HepG2 (cell line): ENCODE measurements around the gene AUP1. TPM values are rescaled to one million over a fixed set of nuclear protein-coding genes. Genes with fewer than 3 reads are reported as not detected.
"Not testable (repeated sequence)": the region's sequence is repeated elsewhere in the genome, so short reads cannot be mapped to it uniquely, and the experiment has no call there.

Experiments
- ATAC-seq: fragments of 200-7000 bp; cut with Tn5 transposase; 3 replicates; pipeline ENCODE4 v1.9.1; 2020; ENCODE audit warnings: mild to moderate bottlenecking, moderate library complexity
- BruUV-seq: library from RNA; stranded (reverse); fragments of 400-500 nt; replicated peaks from 2 replicates; lab custom pipeline; 2021; lab: Mats Ljungman, UMichigan
- CTCF ChIA-PET: fragments of 300-600 bp; formaldehyde crosslinking; extraction: SDS; loops from one replicate; lab custom pipeline; 2021; ENCODE audit warnings: low total read pairs, inconsistent platforms, low intra/inter-chr PET ratio; lab: Yijun Ruan, JAX
- POLR2A ChIA-PET: fragments of 350-600 bp; sonication (Branson Sonifier 250); formaldehyde crosslinking; loops from one replicate; lab custom pipeline; 2020; ENCODE audit warnings: antibody characterized with exemption, inconsistent platforms; lab: Yijun Ruan, JAX
- DNase-seq: peaks from one replicate; pipeline ENCODE4 v3.0.0-alpha.2; 2015; ENCODE audit warnings: low spot score
- FAIRE-seq: peaks from 3 replicates; lab custom pipeline; 2011; peaks lifted over from hg19 to GRCh38; lab: Jason Lieb, UNC
- H2AFZ ChIP-seq: one replicate; pipeline ENCODE4 v1.6.1; 2011; ENCODE audit warnings: low read length, inconsistent platforms
- H3K27ac ChIP-seq: fragments of 300-600 bp; 3 replicates; pipeline ENCODE4 v1.8.0; 2011; ENCODE audit warnings: mixed run types, mild to moderate bottlenecking, mixed read lengths, low read length, inconsistent platforms; ENCODE audit not compliant: insufficient read depth; ENCODE audit errors: extremely low read length
- H3K27me3 ChIP-seq, 2 experiments: fragments of 200-600 bp in 1 of 2; 2 replicates in 1 of 2; 3 replicates in 1 of 2; pipeline versions ENCODE4 v1.6.0 to v1.8.0; 2011; ENCODE audit warnings: low read length in 2 of 2, mild to moderate bottlenecking in 2 of 2, moderate library complexity in 2 of 2, inconsistent platforms in 1 of 2; ENCODE audit not compliant: insufficient read depth in 2 of 2, control insufficient read depth in 1 of 2
- H3K36me3 ChIP-seq, 2 experiments: fragments of 200-600 bp in 1 of 2; replicated peaks in 1 of 2; 2 replicates in 1 of 2; 3 replicates in 1 of 2; pipeline versions ENCODE4 v1.5.1 to v1.8.0; 2011; ENCODE audit warnings: low read length in 2 of 2, inconsistent platforms in 1 of 2; ENCODE audit not compliant: insufficient read depth in 2 of 2, control insufficient read depth in 1 of 2
- H3K4me1 ChIP-seq: 2 replicates; pipeline ENCODE4 v1.5.1; 2012; ENCODE audit warnings: low read length, inconsistent platforms; ENCODE audit not compliant: insufficient read depth
- H3K4me2 ChIP-seq: 2 replicates; pipeline ENCODE4 v1.6.0; 2011; ENCODE audit warnings: low read depth, low read length, inconsistent platforms
- H3K4me3 ChIP-seq, 3 experiments: fragments of 200-600 bp in 1 of 3; sonication (generic), shearing (Covaris generic) in 1 of 3; replicated peaks in 1 of 3; 2 replicates each; pipeline ENCODE4 v1.5.1; 2011 to 2016; ENCODE audit warnings: low read length in 3 of 3, inconsistent platforms in 2 of 3, low read depth in 2 of 3, mild to moderate bottlenecking in 2 of 3, control low read depth in 1 of 3, mixed read lengths in 1 of 3; ENCODE audit not compliant: insufficient read depth in 1 of 3
- H3K79me2 ChIP-seq: one replicate; pipeline ENCODE4 v1.6.1; 2011; ENCODE audit warnings: low read length, inconsistent platforms; ENCODE audit not compliant: insufficient read depth
- H3K9ac ChIP-seq: 2 replicates; pipeline ENCODE4 v1.6.0; 2011; ENCODE audit warnings: mild to moderate bottlenecking, low read depth, low read length, inconsistent platforms; ENCODE audit not compliant: insufficient read depth
- H3K9me3 ChIP-seq: 2 replicates; pipeline ENCODE4 v1.5.1; 2012; ENCODE audit warnings: mild to moderate bottlenecking, low read length
- H4K20me1 ChIP-seq: 2 replicates; pipeline ENCODE4 v1.6.0; 2011; ENCODE audit warnings: inconsistent platforms, mild to moderate bottlenecking, low read length, moderate library complexity; ENCODE audit not compliant: insufficient read depth
- FOSL2 ChIP-seq: sonication (generic); formaldehyde crosslinking; IDR thresholded peaks from 2 replicates; pipeline ENCODE4 v1.4.0; 2020; ENCODE audit warnings: missing genetic modification reagents
- WGBS: methylation state at CpG from one replicate; pipeline ENCODE4 v1.1.6; 2017; ENCODE audit warnings: low lambda C conversion rate; 5-methylcytosine and 5-hydroxymethylcytosine counted together
- in situ Hi-C: cut with HindIII; loops from 2 replicates; pipeline ENCODE4 v1.10.0; 2017; ENCODE audit warnings: low pct_unique_long_range_greater_than_20kb; ENCODE audit not compliant: extremely low pct_ligation_motif_present
- intact Hi-C: fragments of 100-400 bp; cut with micrococcal nuclease; formaldehyde crosslinking; loops from one replicate; pipeline ENCODE4 v1.10.0; 2022; ENCODE audit not compliant: unreplicated experiment
- polyA plus RNA-seq, 8 experiments: library from polyadenylated mRNA; depleted of rRNA in 3 of 8; stranded (reverse) in 7 of 8; unstranded in 1 of 8; fragments of >200 nt; fragmentation: Illumina TruSeq in 4 of 8; extraction: Trizol in 4 of 8; gene quantifications; 2 replicates each; pipeline versions ENCODE4 v1.2.1 to v1.2.3, GENCODE V29; 2011 to 2016; ENCODE audit warnings: low read depth in 4 of 8, missing spikeins in 1 of 8, mixed read lengths in 1 of 8; ENCODE audit not compliant: insufficient read depth in 1 of 8
- total RNA-seq, 5 experiments: library from RNA; depleted of rRNA; stranded (reverse); fragments of >200 nt; fragmentation: Illumina TruSeq; extraction: Trizol; gene quantifications; 2 replicates each; pipeline ENCODE4 v1.2.3, GENCODE V29; 2016; ENCODE audit warnings: low read depth in 1 of 5
- TF ChIP-seq, protein P1 (sequence below): sonication (generic); formaldehyde crosslinking; IDR thresholded peaks from 2 replicates; pipeline ENCODE4 v1.4.0; 2020; ENCODE audit warnings: low read depth, mild to moderate bottlenecking, missing genetic modification reagents

The AUP1 gene
- total and polyA plus RNA-seq, 2 of the 13 experiments (the other 11 are each of a cell fraction or from before 2014, with no cell fraction given): 174 to 267 TPM

GRCh38 chr2:74562126-74562775 is 32.7 kb upstream of the AUP1 start:
- Histone ChIP-seq H3K27ac (no peak overlapping the region), H3K4me2 (no peak overlapping the region), H3K79me2 (no peaks in the 10 kb centered on the region), H3K27me3 (peaks cover 4 to 61% of the 10 kb centered on the region in 2 experiments; a peak in 4 of 5 replicates), H3K9me3 (no peaks in the 10 kb centered on the region), H2AFZ (no peak overlapping the region), H3K36me3 (no peaks in the 10 kb centered on the region), H4K20me1 (no peaks in the 10 kb centered on the region), H3K4me3 (no peak overlapping the region), H3K9ac (no peak overlapping the region), H3K4me1 (peaks cover 13% of the 10 kb centered on the region; the same call in 1 of the 2 replicates)
- ATAC-seq: no peak
- no peak for FAIRE-seq
- 10% methylated on average over 7 of the region's 7 CpGs for WGBS
- CTCF ChIA-PET: no interaction called here
- intact Hi-C loops (no loop called here), in situ Hi-C loops (no loop called here)
- TF ChIP-seq, protein P1, sequence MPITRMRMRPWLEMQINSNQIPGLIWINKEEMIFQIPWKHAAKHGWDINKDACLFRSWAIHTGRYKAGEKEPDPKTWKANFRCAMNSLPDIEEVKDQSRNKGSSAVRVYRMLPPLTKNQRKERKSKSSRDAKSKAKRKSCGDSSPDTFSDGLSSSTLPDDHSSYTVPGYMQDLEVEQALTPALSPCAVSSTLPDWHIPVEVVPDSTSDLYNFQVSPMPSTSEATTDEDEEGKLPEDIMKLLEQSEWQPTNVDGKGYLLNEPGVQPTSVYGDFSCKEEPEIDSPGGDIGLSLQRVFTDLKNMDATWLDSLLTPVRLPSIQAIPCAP (CRISPR knock-in tag): no peak
- 0 out of 2 replicates have a peak, but pooled peaks have one; percentile 22 for TF ChIP-seq FOSL2 (CRISPR knock-in tag)
- POLR2A ChIA-PET: no interaction called here
- BruUV-seq: no TSS peak
- DNase-seq: no peak

GRCh38 chr2:74561022-74561421 is 31.5 kb upstream of the AUP1 start:
- H4K20me1 ChIP-seq, ATAC-seq, H3K27ac ChIP-seq, POLR2A ChIA-PET, H3K79me2 ChIP-seq, in situ Hi-C loops, intact Hi-C loops, H3K9me3 ChIP-seq, H3K4me3 ChIP-seq, BruUV-seq, H3K4me2 ChIP-seq, H3K9ac ChIP-seq, DNase-seq, H3K36me3 ChIP-seq, H2AFZ ChIP-seq, FAIRE-seq, CTCF ChIA-PET: not testable (repeated sequence)
- H3K27me3 ChIP-seq: peaks cover 4 to 54% of the 10 kb centered on the region in 2 experiments; a peak in 4 of 5 replicates
- WGBS: 29% methylated on average over 1 of the region's 1 CpG
- peaks cover 15% of the 10 kb centered on the region for H3K4me1 ChIP-seq
